ENCODE measurements around the gene SGK1.

- TF ChIP-seq CTCF (IDR thresholded peaks at IDR 0.05) (no peak), POLR2A (IDR thresholded peaks at IDR 0.05) (no peak)
Measured at GRCh38 chr6:134287859-134288537, 29.9 kb downstream of the SGK1 start.
